Peyer's patch (tissue), 4 donors: ENCODE results near the gene LGALS12.
"Not testable (repeated sequence)": the region's sequence is repeated elsewhere in the genome, so short reads cannot be mapped to it uniquely, and the experiment has no call there.

Experiments used
- CTCF ChIP-seq, 6 experiments: fragments of 450-650 bp in 4 of 6; fragments of 200-600 bp in 2 of 6; sonication (generic) in 1 of 6; IDR thresholded peaks; one replicate each; pipeline ENCODE4 v1.5.1; 2017 to 2019; ENCODE audit warnings: antibody characterized with exemption in 6 of 6, mild to moderate bottlenecking in 3 of 6, moderate library complexity in 1 of 6
- POLR2A ChIP-seq, 2 donors: fragments of 450-650 bp; IDR thresholded peaks; one replicate each; pipeline ENCODE4 v1.5.1; 2017; ENCODE audit warnings: antibody characterized with exemption in 2 of 2, mild to moderate bottlenecking in 2 of 2, moderate library complexity in 2 of 2

DNA sequence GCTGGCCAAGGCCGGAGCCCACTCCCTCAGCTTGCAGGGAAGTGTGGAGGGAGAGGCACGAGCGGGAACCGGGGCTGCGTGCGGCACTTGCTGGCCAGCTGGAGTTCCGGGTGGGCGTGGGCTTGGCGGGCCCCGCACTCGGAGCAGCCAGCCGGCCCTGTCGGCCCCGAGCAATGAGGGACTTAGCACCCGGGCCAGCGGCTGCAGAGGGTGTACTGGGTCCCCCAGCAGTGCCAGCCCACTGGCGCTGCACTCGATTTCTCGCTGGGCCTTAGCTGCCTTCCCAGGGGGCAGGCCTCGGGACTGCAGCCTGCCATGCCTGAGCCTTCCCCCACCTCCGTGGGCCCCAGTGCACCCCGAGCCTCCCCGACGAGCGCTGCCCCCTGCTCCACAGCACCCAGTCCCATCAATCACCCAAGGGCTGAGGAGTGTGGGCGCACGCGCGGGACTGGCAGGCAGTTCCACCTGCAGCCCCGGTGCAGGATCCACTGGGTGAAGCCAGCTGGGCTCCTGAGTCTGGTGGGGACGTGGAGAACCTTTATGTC, 44.3 kb downstream of the LGALS12 start:
- TF ChIP-seq CTCF, POLR2A (IDR thresholded peaks at IDR 0.05): not testable (repeated sequence)
